DMS153 (cell line): Measurements from ENCODE around the gene ANHX.

ENCODE experiments used
- DNase-seq: peaks from one replicate; lab custom pipeline; 2025; lab: John Stamatoyannopoulos, UW

Gene ANHX

DNA sequence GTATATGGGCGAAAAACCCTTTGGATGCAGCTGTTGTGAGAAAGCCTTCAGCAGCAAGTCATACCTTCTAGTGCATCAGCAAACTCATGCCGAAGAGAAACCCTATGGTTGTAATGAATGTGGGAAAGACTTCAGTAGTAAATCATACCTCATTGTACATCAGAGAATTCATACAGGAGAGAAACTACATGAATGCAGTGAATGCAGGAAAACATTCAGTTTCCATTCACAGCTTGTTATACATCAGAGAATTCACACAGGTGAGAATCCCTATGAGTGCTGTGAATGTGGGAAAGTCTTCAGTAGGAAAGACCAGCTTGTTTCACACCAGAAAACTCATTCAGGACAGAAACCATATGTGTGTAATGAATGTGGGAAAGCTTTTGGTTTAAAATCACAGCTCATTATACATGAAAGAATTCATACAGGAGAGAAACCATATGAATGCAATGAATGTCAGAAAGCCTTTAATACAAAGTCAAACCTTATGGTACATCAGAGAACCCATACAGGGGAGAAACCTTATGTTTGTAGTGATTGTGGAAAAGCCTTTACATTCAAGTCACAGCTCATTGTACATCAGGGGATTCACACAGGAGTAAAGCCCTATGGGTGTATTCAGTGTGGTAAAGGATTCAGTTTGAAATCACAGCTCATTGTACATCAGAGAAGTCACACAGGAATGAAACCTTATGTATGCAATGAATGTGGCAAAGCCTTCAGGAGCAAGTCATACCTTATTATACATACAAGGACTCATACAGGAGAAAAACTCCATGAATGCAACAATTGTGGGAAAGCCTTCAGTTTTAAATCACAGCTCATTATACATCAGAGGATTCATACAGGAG, 33.0 kb downstream of the ANHX start:
- no peak for DNase-seq

DNA sequence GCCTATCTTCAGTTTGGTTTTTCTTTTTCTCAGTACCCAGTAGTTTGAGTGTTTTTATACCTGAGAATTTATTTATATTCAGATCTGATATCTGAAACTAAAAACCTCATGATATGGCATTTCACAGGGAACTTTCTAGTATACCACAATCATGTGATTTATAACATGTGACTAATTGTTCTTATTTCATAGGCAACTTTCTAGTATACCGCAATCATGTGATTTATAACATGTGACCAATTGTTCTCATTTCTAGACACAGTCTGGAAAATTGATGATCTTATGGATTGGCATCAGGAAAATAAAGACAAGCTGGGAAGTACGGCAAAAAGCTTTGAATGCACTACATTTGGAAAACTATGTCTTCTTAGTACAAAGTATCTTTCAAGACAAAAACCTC, 33.8 kb downstream of the ANHX start:
- DNase-seq, result no peak

DNA sequence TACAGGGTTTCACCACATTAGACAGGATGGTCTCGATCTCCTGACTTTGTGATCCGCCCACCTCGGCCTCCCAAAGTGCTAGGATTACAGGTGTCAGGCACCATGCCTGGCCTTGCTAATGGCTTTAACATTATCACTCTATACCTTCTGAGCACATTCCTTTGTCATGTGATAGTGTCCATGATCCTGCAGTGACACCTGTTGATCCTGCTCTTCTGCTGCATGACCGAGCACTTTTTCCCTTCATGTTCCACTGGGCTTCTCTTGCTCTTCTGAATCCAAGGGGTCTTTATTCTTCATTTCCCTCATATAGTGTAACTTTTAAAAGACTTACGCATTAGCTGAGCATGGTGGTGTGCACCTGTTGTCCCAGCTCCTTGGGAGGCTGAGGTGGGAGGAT, 42.8 kb downstream of the ANHX start:
- DNase-seq, result no peak

DNA sequence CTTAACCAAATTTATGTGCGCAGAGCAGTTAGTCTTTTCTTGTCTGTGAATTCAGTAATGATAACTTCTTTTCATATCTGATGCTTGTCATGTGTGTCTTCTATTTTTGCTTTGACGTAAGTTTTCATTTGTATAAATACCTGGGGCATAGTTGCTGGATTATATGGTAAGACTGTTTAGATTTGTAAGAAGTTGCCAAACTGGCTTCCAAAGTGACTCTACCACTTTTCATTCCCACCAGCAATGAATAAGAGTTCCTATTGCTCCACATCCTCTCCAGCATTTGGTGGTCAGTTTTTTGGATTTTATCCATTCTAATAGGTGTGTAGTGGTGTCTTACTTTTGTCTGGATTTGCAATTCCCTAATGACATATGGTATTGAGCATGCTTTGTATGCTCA, 45.5 kb downstream of the ANHX start:
- DNase-seq, result no peak

DNA sequence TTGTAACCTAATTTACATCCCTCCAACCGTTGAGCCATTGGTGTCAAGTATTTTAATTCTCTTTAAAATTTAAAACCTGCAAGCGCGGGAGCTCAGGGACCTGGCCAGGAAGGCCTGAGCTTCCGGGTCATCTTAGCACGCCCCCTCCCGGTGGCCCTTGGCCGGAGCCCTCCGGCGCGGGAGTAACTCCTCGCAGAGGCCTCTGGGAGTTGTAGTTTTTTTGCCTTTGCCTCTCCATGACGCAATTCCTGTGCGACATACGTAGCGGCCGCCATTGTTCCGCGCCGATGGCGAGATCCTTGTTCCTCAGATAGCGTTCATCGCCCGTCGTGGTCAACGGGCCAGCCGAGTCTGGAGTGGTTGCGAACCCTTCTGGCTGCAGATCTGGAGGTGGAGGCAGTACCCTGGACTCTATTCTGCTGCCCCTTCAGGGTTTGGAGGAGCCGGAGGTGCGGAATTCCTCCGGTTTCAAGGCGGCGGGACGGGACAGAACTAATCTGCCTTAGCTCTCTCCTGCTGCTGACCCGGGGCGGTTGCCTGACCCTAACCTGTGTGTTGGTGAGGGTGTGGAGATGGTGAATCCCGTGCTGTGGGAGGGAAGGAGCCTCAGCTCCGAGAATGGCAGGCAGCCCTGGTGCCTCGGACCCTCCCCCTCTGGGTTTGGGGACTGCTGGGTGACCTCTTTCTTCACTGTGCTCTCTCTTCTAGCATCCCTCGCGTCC, 54.3 kb downstream of the ANHX start, which contains the start of gene ZNF268:
Gene ZNF268 (plus strand): TSS at position 258 of the 722 bp plus-strand sequence. CDS start 503 bp downstream, outside the sequence.
- peak; percentile 92 for DNase-seq

DNA sequence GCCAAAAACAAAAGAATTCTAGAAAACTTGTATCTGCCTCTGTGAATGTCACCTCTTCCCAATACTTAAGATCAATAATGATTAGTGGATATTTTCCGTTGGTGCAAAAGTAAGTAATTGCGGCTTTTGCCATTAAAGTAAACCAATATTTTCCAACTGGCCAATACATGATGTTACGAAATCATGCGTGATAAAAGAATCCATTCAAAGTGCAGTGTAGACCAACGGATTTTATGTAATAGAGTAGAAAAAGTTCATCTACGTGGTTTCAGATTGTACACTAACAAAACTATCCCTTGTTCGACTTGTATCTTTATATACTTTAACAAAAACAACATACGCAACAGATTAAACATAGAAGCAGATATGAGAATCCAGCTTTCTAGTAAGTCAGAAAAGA, 55.0 kb downstream of the ANHX start:
- DNase-seq, result no peak

DNA sequence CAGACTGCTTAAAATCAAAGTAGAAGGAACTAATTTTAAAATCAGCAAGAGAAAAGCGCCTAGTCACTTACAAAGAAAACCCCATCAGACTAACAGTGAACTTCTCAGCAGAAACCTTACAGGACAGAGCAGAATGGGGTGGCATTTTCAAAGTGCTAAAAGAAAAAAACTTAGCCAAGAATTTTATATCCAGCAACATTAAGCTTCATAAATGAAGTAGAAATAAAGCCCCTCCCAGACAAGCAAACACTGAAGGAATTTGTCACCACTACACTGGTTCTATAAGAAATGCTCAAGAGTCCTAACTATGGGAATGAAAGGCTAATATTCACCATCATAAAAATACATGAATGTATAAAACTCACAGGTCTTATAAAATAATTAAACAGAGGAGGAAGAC, 60.8 kb downstream of the ANHX start:
- DNase-seq, result no peak

DNA sequence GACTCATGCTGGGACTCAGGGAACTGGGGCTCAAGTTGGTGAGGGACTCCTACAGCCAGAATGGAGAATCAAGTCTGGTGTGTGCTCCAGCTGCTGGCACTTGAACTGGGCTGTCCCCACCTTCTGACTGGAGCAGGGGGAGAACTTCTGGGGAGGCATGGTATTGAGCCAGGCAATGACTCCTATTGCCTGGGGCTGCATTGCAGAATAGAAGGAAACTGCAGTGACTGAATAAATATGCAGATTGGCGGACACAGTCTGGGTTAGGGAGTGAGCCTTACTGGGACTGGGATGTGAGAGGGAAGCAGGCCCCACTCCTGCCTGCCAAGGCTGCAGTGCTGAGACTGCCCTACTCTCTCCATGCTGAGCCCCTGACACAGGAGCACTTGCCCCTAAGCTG, 63.2 kb downstream of the ANHX start:
- DNase-seq, result no peak
